Measurements from ENCODE around the gene C2CD3. TPM values are rescaled to one million over a fixed set of nuclear protein-coding genes. Genes with fewer than 3 reads are reported as not detected.
A peak's percentile ranks its signal among the peaks of the same experiment; 100 is the strongest.

Gene C2CD3
- polyA plus RNA-seq, 1 donor from 2014 or later = 7.5 TPM

GRCh38 chr11:74014880-74015279 lies 155.9 kb downstream of the C2CD3 start:
- Mint-ChIP-seq H3K9me3 (no peaks in the 10 kb centered on the region), H3K36me3 (peaks cover 13% of the 10 kb centered on the region), H3K27me3 (no peaks in the 10 kb centered on the region), H3K27ac (peak overlapping the region; percentile 53 to 83 (median 59)), H3K4me1 (peaks cover 37 to 55% (median 54%) of the 10 kb centered on the region in 3 donors), H3K4me3 (peak overlapping the region in 1 of 4 donors; percentile 90)

GRCh38 chr11:74013141-74013540 lies 157.7 kb downstream of the C2CD3 start:
- H3K27ac Mint-ChIP-seq = peak overlapping the region in 2 of 3 donors; percentile 88 to 89
- no peaks in the 10 kb centered on the region for H3K27me3 Mint-ChIP-seq
- peaks cover 13% of the 10 kb centered on the region for H3K36me3 Mint-ChIP-seq
- peaks cover 37 to 64% (median 59%) of the 10 kb centered on the region in 3 donors for H3K4me1 Mint-ChIP-seq
- no peaks in the 10 kb centered on the region for H3K9me3 Mint-ChIP-seq
- no peak overlapping the region for H3K4me3 Mint-ChIP-seq

DNA sequence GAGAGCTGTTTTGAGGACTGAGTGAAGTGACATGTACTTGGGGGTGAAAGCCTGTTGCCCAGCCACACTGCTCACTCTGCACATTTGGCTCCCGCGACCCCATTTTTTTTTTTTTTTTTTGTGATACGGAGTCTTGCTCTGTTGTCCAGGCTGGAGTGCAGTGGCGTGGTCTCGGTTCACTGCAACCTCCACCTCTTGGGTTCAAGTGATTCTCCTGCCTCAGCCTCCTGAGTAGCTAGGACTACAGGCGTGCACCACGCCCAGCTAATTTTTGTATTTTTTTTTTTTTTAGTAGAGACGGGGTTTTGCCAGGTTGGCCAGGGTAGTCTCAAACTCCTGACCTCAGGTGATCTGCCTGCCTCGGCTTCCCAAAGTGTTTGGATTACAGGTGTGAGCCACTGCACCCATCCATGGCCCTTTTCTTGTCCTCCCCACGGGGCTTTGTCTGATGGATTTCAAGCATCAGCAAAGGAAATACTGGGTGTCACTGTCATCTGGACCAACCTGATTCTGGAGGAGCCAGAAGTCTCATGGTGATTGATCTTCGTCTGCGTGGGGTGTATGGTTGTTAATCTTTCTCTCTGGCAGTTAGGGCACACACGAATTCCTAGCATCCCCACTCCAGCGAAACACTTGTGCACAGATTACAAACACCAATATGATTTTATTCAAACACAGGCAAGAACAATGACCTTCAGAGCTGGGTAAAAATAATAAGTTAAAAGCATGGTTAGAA lies 158.6 kb downstream of the C2CD3 start:
- Mint-ChIP-seq H3K4me1 (peaks cover 37 to 66% (median 59%) of the 10 kb centered on the region in 3 donors), H3K27ac (peak overlapping the region; percentile 88 to 98 (median 89)), H3K9me3 (no peaks in the 10 kb centered on the region), H3K4me3 (peak overlapping the region; percentile 56 to 91 (median 70)), H3K27me3 (no peaks in the 10 kb centered on the region), H3K36me3 (peaks cover 13% of the 10 kb centered on the region)

- Mint-ChIP-seq H3K4me1 (peaks cover 31 to 64% (median 62%) of the 10 kb centered on the region in 3 donors), H3K36me3 (peaks cover 7% of the 10 kb centered on the region), H3K9me3 (no peaks in the 10 kb centered on the region), H3K4me3 (peak overlapping the region; percentile 60 to 91 (median 70)), H3K27me3 (no peaks in the 10 kb centered on the region), H3K27ac (peak overlapping the region; percentile 88 to 98 (median 89))
Observed at GRCh38 chr11:74011360-74012073, 159.3 kb downstream of the C2CD3 start.

DNA sequence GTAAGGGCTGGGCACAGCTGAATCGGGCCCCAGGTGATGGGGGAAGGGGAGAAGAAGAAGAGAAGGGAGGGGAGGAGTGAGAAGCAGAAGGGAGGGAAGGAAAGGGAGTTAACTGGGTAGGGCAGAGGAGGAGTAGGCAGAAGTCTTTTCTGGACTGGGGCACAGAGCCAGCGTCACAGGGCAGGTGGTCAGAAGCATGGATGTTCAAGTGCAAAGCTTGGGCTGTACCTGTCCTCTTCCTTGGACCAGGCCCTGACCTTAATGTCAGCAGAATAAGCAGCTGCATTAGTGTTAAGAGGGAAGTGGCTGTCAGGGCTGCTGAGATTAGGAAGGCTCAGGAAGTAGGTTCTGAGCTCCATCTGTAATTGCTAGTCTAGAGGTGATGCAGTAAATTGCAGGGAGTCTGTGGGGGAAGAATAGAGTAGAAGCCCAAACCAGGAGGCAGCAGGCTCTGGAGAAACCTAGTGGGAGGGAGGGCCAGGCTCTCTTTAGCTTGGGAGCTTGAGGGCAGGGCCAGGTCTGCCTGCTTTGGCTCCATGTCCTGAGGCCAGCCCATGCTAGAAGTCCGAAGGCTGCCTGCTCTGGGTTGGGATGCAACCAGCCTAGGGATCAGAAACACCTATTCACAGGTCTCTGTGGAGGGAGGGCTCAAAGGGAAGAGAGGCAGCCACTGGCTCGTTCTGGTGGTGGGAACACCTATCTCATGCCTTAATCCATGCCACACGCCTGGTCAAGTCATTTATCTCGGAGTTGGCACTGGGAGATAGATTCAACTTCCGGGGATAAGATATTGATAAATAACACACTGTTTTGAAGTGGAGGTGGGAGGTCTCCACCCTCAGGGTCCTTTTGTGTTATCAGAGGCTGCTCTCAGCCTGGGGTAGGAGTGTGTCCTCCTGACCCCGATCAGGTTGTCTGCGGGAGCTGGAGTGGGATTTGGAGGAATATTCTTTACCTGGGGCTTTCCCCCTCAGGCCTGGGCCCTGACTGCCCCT lies 160.2 kb downstream of the C2CD3 start:
- H3K9me3 Mint-ChIP-seq = no peaks in the 10 kb centered on the region
- peak overlapping the region; percentile 60 to 91 (median 74) for H3K4me3 Mint-ChIP-seq
- H3K4me1 Mint-ChIP-seq = peaks cover 31 to 59% (median 58%) of the 10 kb centered on the region in 3 donors
- H3K27me3 Mint-ChIP-seq = no peaks in the 10 kb centered on the region
- no peaks in the 10 kb centered on the region for H3K36me3 Mint-ChIP-seq
- H3K27ac Mint-ChIP-seq = peak overlapping the region; percentile 88 to 98 (median 89)

DNA sequence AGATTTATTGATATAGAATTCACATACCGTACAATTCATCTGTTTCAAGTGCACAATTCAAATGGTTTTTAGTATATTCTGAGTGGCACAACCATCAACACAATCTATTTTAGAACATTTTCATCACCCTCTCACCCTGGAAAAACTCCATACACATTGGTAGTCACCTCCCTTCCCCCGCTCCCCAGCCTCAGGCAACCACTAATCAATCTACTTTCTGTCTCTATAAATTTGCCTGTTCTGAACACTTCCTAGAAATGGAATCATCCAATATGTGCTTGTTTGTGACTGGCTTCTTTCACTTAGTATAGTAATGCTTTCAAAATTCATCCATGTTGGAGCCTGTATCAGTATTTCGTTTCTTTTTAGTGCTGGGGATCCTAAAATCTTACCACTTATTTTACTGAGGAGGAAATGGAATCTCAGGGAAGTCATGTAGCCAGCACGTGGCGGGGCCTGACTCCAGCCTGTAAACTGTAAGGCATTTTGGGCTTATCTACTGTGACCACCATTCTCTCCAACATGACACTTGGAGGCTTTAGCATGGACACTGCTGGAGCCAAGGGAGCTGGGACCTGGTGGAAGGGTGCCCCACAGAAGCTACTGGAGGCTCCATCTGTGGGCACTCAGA lies 161.0 kb downstream of the C2CD3 start:
- Mint-ChIP-seq H3K4me3 (peak overlapping the region in 1 of 4 donors; percentile 82), H3K27ac (peak overlapping the region in 2 of 3 donors; percentile 65 to 88), H3K36me3 (peaks cover 3% of the 10 kb centered on the region), H3K27me3 (no peaks in the 10 kb centered on the region), H3K4me1 (peaks cover 32 to 58% (median 57%) of the 10 kb centered on the region in 3 donors), H3K9me3 (no peaks in the 10 kb centered on the region)

DNA sequence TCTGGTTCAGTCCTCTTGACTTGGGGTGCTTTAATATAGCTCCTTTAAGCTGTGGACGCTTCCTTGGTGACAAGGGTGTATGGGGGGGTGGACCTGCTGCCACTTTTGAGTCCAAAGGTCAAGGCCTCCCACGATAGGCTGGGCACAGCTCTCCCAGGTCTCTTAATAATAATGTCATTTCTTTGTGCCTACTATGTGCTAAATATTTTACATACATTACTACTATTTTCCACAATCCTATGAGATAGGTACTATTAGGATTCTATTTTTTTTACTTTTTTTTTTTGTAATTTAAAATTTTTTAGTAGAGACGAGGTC lies 161.6 kb downstream of the C2CD3 start:
- Mint-ChIP-seq H3K36me3 (peaks cover 3% of the 10 kb centered on the region), H3K4me3 (peak overlapping the region in 1 of 4 donors; percentile 37), H3K27ac (peak overlapping the region in 2 of 3 donors; percentile 59 to 74), H3K27me3 (no peaks in the 10 kb centered on the region), H3K9me3 (no peaks in the 10 kb centered on the region), H3K4me1 (peaks cover 26 to 53% (median 52%) of the 10 kb centered on the region in 3 donors)

GRCh38 chr11:74008373-74009229 lies 162.2 kb downstream of the C2CD3 start, which contains the start of gene UCP3:
TSS of gene UCP3 (minus strand) at chr11:74009085. CDS start at chr11:74007042, 2,043 bp downstream.
- Mint-ChIP-seq H3K27ac (peak within 1 kb of the TSS; percentile 59 to 88 (median 74)), H3K27me3 (no peaks in the 10 kb centered on the region), H3K9me3 (no peaks in the 10 kb centered on the region), H3K36me3 (peaks cover 3% of the 10 kb centered on the region), H3K4me1 (peaks cover 22 to 49% (median 49%) of the 10 kb centered on the region in 3 donors), H3K4me3 (peak within 1 kb of the TSS in 2 of 4 donors; percentile 37 to 44)

GRCh38 chr11:74007691-74008372 lies 163.0 kb downstream of the C2CD3 start:
- no peak overlapping the region for H3K4me3 Mint-ChIP-seq

GRCh38 chr11:74006743-74007304 lies 164.0 kb downstream of the C2CD3 start:
- peak overlapping the region in 2 of 3 donors; percentile 54 to 78 for H3K27ac Mint-ChIP-seq
- H3K4me3 Mint-ChIP-seq = peak overlapping the region in 1 of 4 donors; percentile 43

More at GRCh38 chr11:74007691-74008372, 163.0 kb downstream of the C2CD3 start:
- Mint-ChIP-seq H3K27me3 (no peaks in the 10 kb centered on the region), H3K36me3 (peaks cover 3% of the 10 kb centered on the region), H3K27ac (peak overlapping the region; percentile 14 to 53 (median 20)), H3K4me1 (peaks cover 27 to 48% (median 44%) of the 10 kb centered on the region in 3 donors), H3K9me3 (no peaks in the 10 kb centered on the region)

DNA sequence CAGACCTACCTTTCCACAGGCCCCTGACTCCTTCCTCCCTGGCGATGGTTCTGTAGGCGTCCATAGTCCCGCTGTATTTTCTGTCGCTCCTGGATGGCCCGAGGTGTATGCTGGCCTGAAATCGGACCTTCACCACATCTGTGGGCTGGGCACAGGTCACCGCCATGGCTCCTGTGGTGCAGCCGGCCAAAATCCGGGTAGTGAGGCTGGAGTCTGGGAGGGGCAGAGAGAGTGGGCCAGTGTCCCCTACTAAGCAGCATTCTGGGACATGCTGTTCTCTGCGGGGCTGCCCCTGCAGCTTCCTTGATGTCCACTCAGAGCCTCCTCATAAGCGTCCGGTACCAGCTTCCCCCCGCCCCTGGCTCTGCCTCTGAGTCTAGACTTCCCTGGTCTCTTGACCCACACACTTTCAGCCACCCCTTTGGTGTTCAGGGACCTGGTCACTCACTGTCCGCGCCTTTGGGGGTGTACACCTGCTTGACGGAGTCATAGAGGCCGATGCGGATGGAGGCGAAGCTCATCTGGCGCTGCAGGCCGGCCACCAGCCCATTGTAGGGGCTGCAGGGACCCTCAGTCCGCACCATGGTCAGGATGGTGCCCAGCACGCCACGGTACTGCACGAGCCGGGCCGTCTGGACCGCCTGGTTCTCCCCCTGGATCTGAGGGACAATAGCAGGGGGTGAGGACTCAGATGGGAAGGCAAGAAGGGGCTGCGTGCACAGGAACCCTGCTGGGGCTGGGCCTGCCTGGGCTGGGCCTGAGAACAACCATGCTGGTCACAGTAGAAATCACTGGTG lies 164.9 kb downstream of the C2CD3 start:
- H3K4me3 Mint-ChIP-seq = no peak overlapping the region
- peaks cover 17 to 33% (median 29%) of the 10 kb centered on the region in 3 donors for H3K4me1 Mint-ChIP-seq
- H3K27me3 Mint-ChIP-seq = no peaks in the 10 kb centered on the region
- peak overlapping the region in 1 of 3 donors; percentile 37 for H3K27ac Mint-ChIP-seq
- H3K36me3 Mint-ChIP-seq = peaks cover 3% of the 10 kb centered on the region
- peaks cover 0 to 2% (median 0%) of the 10 kb centered on the region in 3 donors for H3K9me3 Mint-ChIP-seq

More at GRCh38 chr11:74006743-74007304, 164.0 kb downstream of the C2CD3 start:
- H3K9me3 Mint-ChIP-seq = peaks cover 0 to 2% (median 0%) of the 10 kb centered on the region in 3 donors
- H3K4me1 Mint-ChIP-seq = peaks cover 22 to 42% (median 36%) of the 10 kb centered on the region in 3 donors
- peaks cover 3% of the 10 kb centered on the region for H3K36me3 Mint-ChIP-seq
- no peaks in the 10 kb centered on the region for H3K27me3 Mint-ChIP-seq

Data from IgD-negative memory B cell (primary cell).